ENCODE measurements around the gene GRIN2D.

Gene GRIN2D

GRCh38 chr19:48378194-48378570, 15.3 kb upstream of the GRIN2D start:
- no peak for TF ChIP-seq CTCF (conservative IDR thresholded peaks at IDR 0.05; ENCODE audit: low read depth)
- ChIA-PET POLR2A (ENCODE audit: low non-redundant PET) (interaction anchor here (0.6 kb wide), 1 partner anchor 241 kb away, joined by 3 read pairs; the partner anchor contains the start of gene RPL18), CTCF (no interaction called here)
- no peak for DNase-seq (ENCODE audit: low spot score)
- H3K27ac ChIP-seq: peak overlapping the region; percentile 57

- no peak for TF ChIP-seq CTCF (conservative IDR thresholded peaks at IDR 0.05; ENCODE audit: low read depth)
- DNase-seq (ENCODE audit: low spot score): no peak
- H3K27ac ChIP-seq: peak overlapping the region; percentile 57
- ChIA-PET CTCF (no interaction called here), POLR2A (ENCODE audit: low non-redundant PET) (no interaction called here)
Measured at GRCh38 chr19:48379058-48379457, 14.4 kb upstream of the GRIN2D start.

GRCh38 chr19:48381178-48381950, 12.1 kb upstream of the GRIN2D start:
- ChIA-PET POLR2A (ENCODE audit: low non-redundant PET) (no interaction called here), CTCF (interaction anchor here (0.6 kb wide), 2 partner anchors 56 to 200 kb away, joined by 3 read pairs; no protein-coding TSS in a partner anchor)
- DNase-seq (ENCODE audit: low spot score): no peak
- H3K27ac ChIP-seq: peak overlapping the region; percentile 18; the same call in 1 of the 2 replicates
- TF ChIP-seq CTCF (conservative IDR thresholded peaks at IDR 0.05; ENCODE audit: low read depth): no peak

GRCh38 chr19:48382286-48382685, 11.2 kb upstream of the GRIN2D start:
- POLR2A ChIA-PET (ENCODE audit: low non-redundant PET): no interaction called here
- H3K27ac ChIP-seq: peak overlapping the region; percentile 42
- no peak for DNase-seq (ENCODE audit: low spot score)
- no peak for TF ChIP-seq CTCF (conservative IDR thresholded peaks at IDR 0.05; ENCODE audit: low read depth)
- CTCF ChIA-PET: no interaction called here

GRCh38 chr19:48385461-48386087, 7.9 kb upstream of the GRIN2D start:
- no peak for DNase-seq (ENCODE audit: low spot score)
- ChIA-PET POLR2A (ENCODE audit: low non-redundant PET) (no interaction called here), CTCF (no interaction called here)
- TF ChIP-seq CTCF (conservative IDR thresholded peaks at IDR 0.05; ENCODE audit: low read depth): no peak
- H3K27ac ChIP-seq: no peak overlapping the region

- TF ChIP-seq CTCF (conservative IDR thresholded peaks at IDR 0.05; ENCODE audit: low read depth): no peak
- ChIA-PET POLR2A (ENCODE audit: low non-redundant PET) (no interaction called here), CTCF (no interaction called here)
- no peak for DNase-seq (ENCODE audit: low spot score)
- no peak overlapping the region for H3K27ac ChIP-seq
Measured at GRCh38 chr19:48386981-48387380, 6.5 kb upstream of the GRIN2D start.
